Urinary bladder (tissue), 4 donors: Measurements from ENCODE around the gene SECTM1. TPM values are rescaled to one million over a fixed set of nuclear protein-coding genes. Genes with fewer than 3 reads are reported as not detected.

ENCODE experiments used
- DNase-seq: peaks from one replicate; pipeline ENCODE4 v3.0.0-alpha.2; 2015; ENCODE audit errors: extremely low spot score
- H3K27ac ChIP-seq: one replicate; pipeline ENCODE4 v1.5.1; 2013; ENCODE audit warnings: low read depth, mild to moderate bottlenecking, moderate library complexity
- H3K36me3 ChIP-seq: one replicate; pipeline ENCODE4 v1.6.1; 2013; ENCODE audit warnings: mild to moderate bottlenecking, moderate library complexity; ENCODE audit not compliant: insufficient read depth
- H3K4me1 ChIP-seq: one replicate; pipeline ENCODE4 v1.6.1; 2013; ENCODE audit warnings: mild to moderate bottlenecking, moderate library complexity; ENCODE audit not compliant: insufficient read depth
- H3K4me3 ChIP-seq: one replicate; pipeline ENCODE4 v1.5.1; 2013; ENCODE audit warnings: low read depth, low read length
- WGBS: extraction: QIAGEN DNeasy Blood & Tissue Kit; methylation state at CpG from one replicate; pipeline ENCODE4 v1.1.7; 2013; 5-methylcytosine and 5-hydroxymethylcytosine counted together
- polyA plus RNA-seq: library from polyadenylated mRNA; stranded (reverse); fragments of 200-250 nt; gene quantifications from one replicate; pipeline ENCODE4 v1.2.3, GENCODE V29; 2013
- total RNA-seq: library from RNA; depleted of rRNA; stranded (reverse); fragments of >200 nt; gene quantifications from one replicate; pipeline ENCODE4 v1.2.3, GENCODE V29; 2014
- donor health status: healthy with polysubstance abuse.
- donor health status: healthy.

Gene SECTM1
- total and polyA plus RNA-seq, 2 donors: 15.9 to 19.2 TPM

DNA sequence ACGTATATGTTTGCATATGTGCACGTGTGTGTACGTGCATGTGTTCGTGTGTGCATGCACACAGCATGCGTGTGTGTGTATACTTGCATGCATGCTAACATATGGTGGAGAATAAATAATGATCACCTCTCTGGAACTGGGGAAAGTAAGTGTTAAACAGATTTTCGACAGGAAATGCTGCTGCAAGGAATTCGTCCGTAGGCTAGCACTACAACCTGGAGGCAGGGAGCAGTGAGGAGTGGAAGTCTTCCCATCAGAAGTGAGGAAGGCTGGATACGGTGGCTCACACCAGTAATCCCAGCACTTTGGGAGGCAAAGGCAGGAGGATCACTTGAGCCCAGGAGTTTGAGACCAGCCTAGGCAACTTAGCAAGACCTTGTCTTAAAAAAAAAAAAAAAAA is 55.3 kb downstream of the SECTM1 start:
- no peak overlapping the region for H3K4me3 ChIP-seq
- WGBS: 83% methylated on average over 9 of the region's 9 CpGs
- no peaks in the 10 kb centered on the region for H3K36me3 ChIP-seq
- H3K27ac ChIP-seq: no peak overlapping the region
- no peaks in the 10 kb centered on the region for H3K4me1 ChIP-seq
- DNase-seq: no peak

DNA sequence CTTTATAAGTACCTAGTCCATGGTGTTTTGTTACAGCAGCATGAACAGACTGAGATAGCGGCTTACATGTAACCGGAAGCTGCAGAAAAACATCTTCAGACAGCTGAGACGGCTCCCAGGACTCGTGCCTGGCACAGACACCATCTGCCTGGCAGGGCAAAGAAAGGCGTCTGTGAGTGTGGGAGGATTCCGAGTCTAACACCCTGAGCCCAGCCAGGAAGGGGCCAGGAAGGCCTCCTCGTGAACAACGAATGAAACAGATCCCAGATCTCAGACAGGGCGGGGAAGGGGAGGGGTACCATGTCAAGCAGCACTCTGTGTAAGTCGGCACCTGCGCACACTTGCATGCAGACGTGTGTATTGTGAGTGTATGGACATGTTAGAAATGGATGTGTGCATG is 55.7 kb downstream of the SECTM1 start:
- Histone ChIP-seq H3K4me3 (no peak overlapping the region), H3K36me3 (no peaks in the 10 kb centered on the region), H3K27ac (no peak overlapping the region), H3K4me1 (no peaks in the 10 kb centered on the region)
- WGBS: 77% methylated on average over 12 of the region's 12 CpGs
- no peak for DNase-seq

DNA sequence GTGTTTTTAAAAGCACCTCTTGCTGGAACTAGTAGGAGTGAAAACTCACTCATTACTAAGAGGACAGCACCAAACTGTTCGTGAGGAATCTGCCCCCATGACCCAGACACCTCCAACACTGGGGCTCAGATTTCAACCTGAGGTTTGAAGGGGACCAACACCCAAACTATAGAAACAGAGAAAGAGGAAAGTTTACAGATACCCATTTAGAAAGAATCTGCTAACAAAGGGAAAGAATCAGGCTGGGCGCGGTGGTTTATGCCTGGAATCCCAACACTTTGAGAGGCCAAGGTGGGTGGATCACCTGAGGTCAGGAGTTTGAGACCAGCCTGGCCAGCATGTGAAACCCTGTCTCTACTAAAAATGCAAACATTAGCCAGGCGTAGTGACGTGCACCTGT is 56.6 kb downstream of the SECTM1 start:
- H3K4me1 ChIP-seq: no peaks in the 10 kb centered on the region
- no peak overlapping the region for H3K27ac ChIP-seq
- H3K4me3 ChIP-seq: no peak overlapping the region
- DNase-seq: no peak
- WGBS: 90% methylated on average over 5 of the region's 5 CpGs
- H3K36me3 ChIP-seq: no peaks in the 10 kb centered on the region

DNA sequence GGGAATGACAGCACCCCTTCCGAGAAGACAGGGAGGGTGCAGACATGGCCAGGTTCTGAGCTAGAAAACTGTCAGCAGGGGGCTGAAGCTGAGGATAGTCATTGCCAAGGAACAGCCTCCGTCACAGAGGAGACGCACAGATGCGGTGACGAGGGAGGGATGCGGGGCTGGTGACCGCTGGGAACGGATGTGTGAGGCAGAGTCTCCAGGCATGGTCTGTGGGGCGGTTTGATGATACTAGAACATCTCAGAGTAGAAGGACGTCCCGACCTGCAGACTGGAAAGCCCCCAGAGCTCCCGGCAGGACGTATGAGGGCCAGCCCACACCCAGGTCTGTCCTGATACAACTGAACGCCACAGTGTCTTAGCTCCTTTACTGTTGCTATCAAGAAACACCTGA is 58.2 kb downstream of the SECTM1 start:
- no peak overlapping the region for H3K4me3 ChIP-seq
- no peak for DNase-seq
- no peaks in the 10 kb centered on the region for H3K4me1 ChIP-seq
- 95% methylated on average over 14 of the region's 14 CpGs for WGBS
- no peak overlapping the region for H3K27ac ChIP-seq
- H3K36me3 ChIP-seq: peaks cover 2% of the 10 kb centered on the region

DNA sequence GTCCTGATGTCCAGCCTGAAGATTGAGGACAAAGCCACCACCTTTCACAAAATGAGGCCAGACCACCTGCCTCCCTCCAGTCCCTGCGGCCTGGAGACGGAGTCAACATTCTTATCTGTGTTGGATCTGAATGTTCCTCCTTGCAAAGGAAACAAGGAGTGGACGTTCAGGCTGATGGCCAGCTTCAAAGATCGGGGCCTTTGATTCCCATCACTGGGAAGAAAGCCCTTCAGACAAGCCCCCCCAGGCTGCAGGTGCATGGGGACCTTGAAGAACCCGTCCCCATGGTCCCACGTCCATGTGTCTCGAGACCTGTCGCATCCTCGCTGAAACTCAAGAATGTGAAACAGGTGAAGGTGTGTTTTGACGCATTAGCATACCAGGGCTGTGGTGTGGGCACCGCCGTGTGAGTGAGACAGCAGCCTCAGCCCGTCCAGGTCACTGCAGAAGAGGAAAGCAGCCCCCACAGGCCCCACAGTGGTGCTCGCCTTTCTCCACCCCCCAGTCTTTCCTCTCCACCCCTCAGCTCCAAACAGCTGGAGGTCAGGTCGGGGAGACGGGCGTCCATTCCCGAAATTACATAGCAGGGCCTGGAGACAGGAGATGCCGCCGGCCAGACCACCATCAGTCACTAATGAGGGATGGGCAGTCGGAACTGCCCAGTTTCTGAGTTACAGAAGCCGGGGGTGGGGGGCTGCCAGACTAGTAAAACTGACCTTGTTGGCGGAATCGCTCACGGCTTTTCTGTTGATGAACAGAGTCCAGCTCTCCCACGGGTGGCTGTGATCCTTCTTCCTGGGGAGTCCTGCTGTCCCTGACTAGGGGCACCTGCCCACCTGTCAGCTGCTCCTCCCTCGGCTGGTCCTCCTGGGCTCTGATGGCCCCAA is 59.2 kb downstream of the SECTM1 start:
- no peaks in the 10 kb centered on the region for H3K4me1 ChIP-seq
- H3K4me3 ChIP-seq: peak overlapping the region; percentile 95
- 72% methylated on average over 27 of the region's 27 CpGs for WGBS
- H3K27ac ChIP-seq: peak overlapping the region; percentile 98
- no peak for DNase-seq
- peaks cover 2% of the 10 kb centered on the region for H3K36me3 ChIP-seq

DNA sequence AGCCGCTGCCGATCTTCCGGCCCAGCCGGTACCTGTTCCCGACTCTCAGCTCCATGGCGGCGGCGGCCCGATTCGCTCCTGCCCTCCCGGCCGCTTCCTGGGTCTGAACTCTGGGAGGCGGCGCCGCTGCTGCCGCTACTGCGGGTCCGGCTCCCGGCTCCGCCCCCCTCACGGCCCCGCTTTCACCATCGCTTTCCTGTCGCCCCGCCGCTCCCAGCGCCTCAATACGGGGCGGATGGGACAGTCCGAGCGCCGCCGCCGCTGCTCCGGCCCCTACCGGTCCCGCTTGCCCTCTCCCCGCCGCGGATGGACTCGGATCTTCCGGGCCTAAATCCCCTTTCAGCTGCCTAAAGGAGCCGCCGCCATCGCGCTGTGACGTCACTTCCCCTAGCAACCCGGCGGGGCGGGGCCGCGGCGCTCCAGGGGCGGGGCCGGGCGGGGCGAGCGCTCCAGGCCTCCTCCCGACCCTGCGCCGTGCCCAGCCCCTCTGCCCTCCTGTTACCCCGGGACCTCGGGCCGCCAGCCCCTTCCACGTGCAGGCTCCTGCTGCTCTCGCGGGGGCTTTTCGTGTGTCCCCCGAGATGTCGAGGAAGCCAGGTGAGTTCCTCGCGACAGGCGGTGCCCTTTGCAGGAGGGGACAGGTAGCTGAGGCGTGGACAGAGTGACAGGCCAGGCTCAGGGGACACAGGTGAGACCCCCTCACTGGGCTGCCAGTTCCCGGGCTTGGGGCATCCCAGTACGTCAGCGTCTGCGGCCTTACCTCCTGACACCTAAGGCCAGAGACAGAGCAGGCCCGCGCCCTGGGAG is 60.0 kb downstream of the SECTM1 start, which contains the start of gene CSNK1D:
TSS of gene CSNK1D (minus strand) at position 374 of the 807 bp plus-strand sequence. CDS start at position 55, 319 bp downstream.
- peak within 1 kb of the TSS; percentile 98 for H3K27ac ChIP-seq
- peak within 1 kb of the TSS; percentile 95 for H3K4me3 ChIP-seq
- no peaks in the 10 kb centered on the region for H3K4me1 ChIP-seq
- H3K36me3 ChIP-seq: peaks cover 2% of the 10 kb centered on the region
- WGBS: 4% methylated on average over 80 of the region's 80 CpGs
- DNase-seq: no peak

DNA sequence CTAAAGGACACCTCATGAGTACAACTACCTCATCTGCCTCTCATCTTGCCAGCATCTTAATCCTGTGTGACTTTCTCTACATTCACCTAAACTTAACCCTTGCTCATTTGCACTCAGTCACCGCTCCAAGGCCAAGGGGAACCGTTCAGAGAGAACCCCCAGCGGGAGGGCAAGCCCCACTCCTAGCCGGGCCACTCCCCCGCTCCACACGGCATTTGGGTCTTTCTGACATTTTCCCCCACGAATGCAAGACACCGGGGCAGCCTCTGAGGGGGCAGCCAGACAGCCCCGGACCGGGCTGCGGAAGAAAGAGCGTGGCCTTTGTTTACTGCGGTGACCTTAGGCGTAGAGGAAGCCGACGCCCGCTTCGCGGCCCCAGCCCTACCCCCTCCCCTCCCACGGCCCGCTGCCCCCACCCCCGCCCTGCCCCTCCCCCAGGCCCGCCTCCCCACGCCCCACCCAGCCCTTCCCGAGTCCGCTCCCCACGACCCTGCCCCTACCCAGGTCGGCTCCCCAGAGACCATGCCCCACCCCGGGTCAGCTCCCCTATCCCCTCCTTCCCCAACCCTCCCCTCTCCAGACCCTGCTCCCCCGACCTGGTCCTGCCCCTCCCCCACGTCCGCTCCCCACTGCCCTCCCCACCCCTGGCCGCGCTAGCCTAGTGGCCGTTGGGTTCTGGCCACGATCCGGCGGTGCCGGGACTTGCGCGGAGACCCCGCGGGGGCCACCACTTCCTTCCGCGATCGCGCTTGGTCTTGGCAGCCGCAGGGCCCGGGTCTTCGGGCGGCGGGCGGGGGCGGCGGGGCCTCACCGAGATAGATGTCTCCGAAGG is 60.9 kb downstream of the SECTM1 start:
- Histone ChIP-seq H3K27ac (peak overlapping the region; percentile 98), H3K4me3 (peak overlapping the region; percentile 95), H3K36me3 (peaks cover 2% of the 10 kb centered on the region), H3K4me1 (no peaks in the 10 kb centered on the region)
- no peak for DNase-seq
- under 1% methylated on average over 56 of the region's 57 CpGs for WGBS

DNA sequence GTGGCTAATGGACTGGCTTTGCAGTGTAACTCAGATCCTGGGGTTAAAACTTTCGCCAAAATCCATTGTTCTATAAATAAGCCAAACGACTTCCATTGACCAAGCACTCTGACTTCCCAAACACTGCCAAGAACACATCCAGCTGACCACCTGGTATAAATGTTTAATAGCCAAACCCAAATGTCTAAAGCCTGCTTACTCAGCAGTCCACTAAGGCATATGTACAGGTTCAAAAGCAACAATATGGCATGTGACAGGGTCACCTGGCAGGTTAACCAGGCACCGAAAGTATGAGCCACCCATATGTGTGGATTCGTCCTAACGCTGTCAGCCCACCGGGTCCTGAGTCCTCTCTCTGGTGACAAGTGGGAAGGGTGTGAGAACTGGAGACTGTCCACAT is 62.2 kb downstream of the SECTM1 start:
- H3K4me1 ChIP-seq: no peaks in the 10 kb centered on the region
- no peak overlapping the region for H3K27ac ChIP-seq
- DNase-seq: no peak
- WGBS: 79% methylated on average over 6 of the region's 6 CpGs
- peaks cover 2% of the 10 kb centered on the region for H3K36me3 ChIP-seq
- H3K4me3 ChIP-seq: no peak overlapping the region

Other genes starting within 250 kb of the SECTM1 start
- gene FASN, start 235.5 kb downstream of the SECTM1 start, total RNA-seq: 24.1 TPM
- 116 TPM for gene FASN, start 235.5 kb downstream of the SECTM1 start, polyA plus RNA-seq
- gene CCDC57, start 120.9 kb downstream of the SECTM1 start, total RNA-seq: 25.9 TPM
- gene CCDC57, start 120.9 kb downstream of the SECTM1 start, polyA plus RNA-seq: 23.7 TPM
- gene SLC16A3, start 104.7 kb downstream of the SECTM1 start, total RNA-seq: 29.9 TPM
- gene SLC16A3, start 104.7 kb downstream of the SECTM1 start, polyA plus RNA-seq: 65.5 TPM
- gene CSNK1D, start 60.1 kb downstream of the SECTM1 start, total RNA-seq: 41.7 TPM
- 122 TPM for gene CSNK1D, start 60.1 kb downstream of the SECTM1 start, polyA plus RNA-seq
- 0.69 TPM for gene CD7, start 16.2 kb downstream of the SECTM1 start, total RNA-seq
- 3.7 TPM for gene CD7, start 16.2 kb downstream of the SECTM1 start, polyA plus RNA-seq
- not detected for gene TEX19, start 25.5 kb upstream of the SECTM1 start, total RNA-seq
- gene TEX19, start 25.5 kb upstream of the SECTM1 start, polyA plus RNA-seq: not detected
- not detected for gene UTS2R, start 38.0 kb upstream of the SECTM1 start, total RNA-seq
- gene UTS2R, start 38.0 kb upstream of the SECTM1 start, polyA plus RNA-seq: not detected
- gene HEXD, start 84.6 kb upstream of the SECTM1 start, total RNA-seq: 13.8 TPM
- gene HEXD, start 84.6 kb upstream of the SECTM1 start, polyA plus RNA-seq: 40.5 TPM
- gene OGFOD3, start 84.8 kb upstream of the SECTM1 start, total RNA-seq: 10.0 TPM
- 31.5 TPM for gene OGFOD3, start 84.8 kb upstream of the SECTM1 start, polyA plus RNA-seq
- 27.2 TPM for gene CYBC1, start 117.0 kb upstream of the SECTM1 start, total RNA-seq
- 85.3 TPM for gene CYBC1, start 117.0 kb upstream of the SECTM1 start, polyA plus RNA-seq
- 32.4 TPM for gene NARF, start 125.0 kb upstream of the SECTM1 start, total RNA-seq
- gene NARF, start 125.0 kb upstream of the SECTM1 start, polyA plus RNA-seq: 64.2 TPM
- gene FOXK2, start 186.0 kb upstream of the SECTM1 start, total RNA-seq: 19.9 TPM
- gene FOXK2, start 186.0 kb upstream of the SECTM1 start, polyA plus RNA-seq: 24.0 TPM